ENCODE measurements around the gene ZNF138. TPM values are rescaled to one million over a fixed set of nuclear protein-coding genes. Genes with fewer than 3 reads are reported as not detected.

ZNF138 gene
- total and polyA plus RNA-seq, 3 donors from 2014 or later, result 3.9 to 19.1 (median 13.1) TPM

DNA sequence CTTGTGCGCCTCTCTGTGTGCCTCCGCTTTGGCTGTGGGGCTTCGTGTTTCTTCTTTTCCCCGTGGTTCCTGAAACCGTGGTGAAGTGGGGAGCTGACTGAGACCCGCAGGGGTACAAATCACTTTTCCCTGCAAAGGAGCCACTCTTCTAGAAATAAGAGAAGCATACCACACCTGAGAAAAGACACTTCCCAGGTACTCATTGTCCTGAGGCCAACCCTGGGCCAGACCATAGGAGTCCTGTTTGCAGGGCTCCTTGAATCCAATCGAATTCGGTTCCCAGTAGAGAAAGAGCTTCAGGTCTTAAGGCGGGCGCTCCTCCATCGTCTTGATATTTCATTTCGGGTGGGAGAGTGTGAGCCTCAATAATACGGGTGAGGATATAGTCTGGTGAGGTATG is 76.4 kb downstream of the ZNF138 start:
- TF ChIP-seq CTCF (IDR thresholded peaks at IDR 0.05), result no peak
- no peak for TF ChIP-seq POLR2A (IDR thresholded peaks at IDR 0.05)

GRCh38 chr7:64871761-64872160 is 77.5 kb downstream of the ZNF138 start:
- no peak for TF ChIP-seq CTCF (IDR thresholded peaks at IDR 0.05)
- no peak for TF ChIP-seq POLR2A (IDR thresholded peaks at IDR 0.05)
- no peak overlapping the region for H3K27ac ChIP-seq
- H3K36me3 ChIP-seq (ENCODE audit: low read depth, missing control alignments), result no peaks in the 10 kb centered on the region
- H3K4me1 ChIP-seq, result no peaks in the 10 kb centered on the region
- DNase-seq, result no peak
- H3K4me3 ChIP-seq, result no peak overlapping the region
- intact Hi-C loops (cut with DNase I; ENCODE audit: low total_unique reads), result no loop called here
- H3K9me3 ChIP-seq, result no peaks in the 10 kb centered on the region
- WGBS, 2 donors, result 68 to 82% methylated on average over 4 to 8 of the region's 8 CpGs
- no peaks in the 10 kb centered on the region for H3K27me3 ChIP-seq

More for the DNA sequence above, 76.4 kb downstream of the ZNF138 start:
- H3K27ac ChIP-seq, result no peak overlapping the region
- no peak overlapping the region for H3K4me3 ChIP-seq
- intact Hi-C loops (cut with DNase I; ENCODE audit: low total_unique reads), result no loop called here
- H3K27me3 ChIP-seq, result no peaks in the 10 kb centered on the region
- WGBS, 2 donors, result 69 to 73% methylated on average over 13 of the region's 13 CpGs
- no peaks in the 10 kb centered on the region for H3K36me3 ChIP-seq (ENCODE audit: low read depth, missing control alignments)
- DNase-seq, result no peak
- no peaks in the 10 kb centered on the region for H3K9me3 ChIP-seq
- no peaks in the 10 kb centered on the region for H3K4me1 ChIP-seq

DNA sequence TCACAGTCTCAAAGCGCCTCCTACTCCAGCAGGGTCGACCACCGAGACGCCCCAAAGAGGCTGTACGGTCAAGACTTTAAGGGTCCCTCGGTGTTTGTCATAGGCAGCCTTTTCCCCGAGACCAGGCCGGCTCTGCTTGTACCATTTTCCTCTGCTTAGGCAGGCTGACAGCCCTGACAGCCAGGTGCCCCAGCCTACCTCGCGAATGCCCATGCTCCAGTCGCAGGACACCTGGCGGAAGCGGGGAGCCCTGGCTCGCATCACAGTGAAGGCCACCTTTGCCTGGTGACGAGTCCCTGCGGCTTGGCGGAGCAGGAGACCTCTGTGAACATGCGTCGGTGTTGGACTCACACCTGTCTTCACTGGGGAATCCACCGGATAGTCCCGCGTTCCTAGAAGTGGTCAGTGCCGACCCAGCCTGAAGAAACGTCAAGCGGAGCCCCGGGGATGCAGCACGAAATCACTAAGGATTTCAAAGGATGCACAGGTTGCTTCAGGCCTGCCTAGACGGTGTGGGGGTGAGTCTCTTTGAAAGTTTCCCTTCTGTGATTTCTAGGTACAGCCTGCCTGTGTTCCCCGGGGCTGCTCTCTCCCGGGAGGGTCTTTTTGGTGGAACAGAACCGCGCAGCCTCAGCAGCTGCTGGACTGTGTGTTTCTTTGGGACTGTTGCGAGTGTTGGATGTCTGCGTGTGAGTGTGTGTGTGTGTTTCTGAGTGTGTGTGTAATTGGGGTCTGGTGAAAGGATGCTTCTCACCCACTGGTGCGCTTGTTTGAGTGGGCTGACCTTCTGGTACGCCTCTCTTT is 78.3 kb downstream of the ZNF138 start:
- DNase-seq, result no peak
- H3K4me3 ChIP-seq, result no peak overlapping the region
- no peaks in the 10 kb centered on the region for H3K9me3 ChIP-seq
- H3K36me3 ChIP-seq (ENCODE audit: low read depth, missing control alignments), result no peaks in the 10 kb centered on the region
- no peaks in the 10 kb centered on the region for H3K4me1 ChIP-seq
- intact Hi-C loops (cut with DNase I; ENCODE audit: low total_unique reads), result no loop called here
- H3K27me3 ChIP-seq, result no peaks in the 10 kb centered on the region
- TF ChIP-seq POLR2A (IDR thresholded peaks at IDR 0.05) (no peak), CTCF (IDR thresholded peaks at IDR 0.05) (no peak)
- WGBS, 2 donors, result 77 to 78% methylated on average over 25 to 36 of the region's 36 CpGs
- no peak overlapping the region for H3K27ac ChIP-seq

- H3K9me3 ChIP-seq, result no peaks in the 10 kb centered on the region
- no peaks in the 10 kb centered on the region for H3K36me3 ChIP-seq (ENCODE audit: low read depth, missing control alignments)
- no peak overlapping the region for H3K4me3 ChIP-seq
- no peaks in the 10 kb centered on the region for H3K27me3 ChIP-seq
- intact Hi-C loops (cut with DNase I; ENCODE audit: low total_unique reads), result no loop called here
- no peak for DNase-seq
- 64 to 85% methylated on average over 10 of the region's 10 CpGs for WGBS, 2 donors
- no peak overlapping the region for H3K27ac ChIP-seq
- no peaks in the 10 kb centered on the region for H3K4me1 ChIP-seq
- TF ChIP-seq CTCF (IDR thresholded peaks at IDR 0.05) (no peak), POLR2A (IDR thresholded peaks at IDR 0.05) (no peak)
These were observed 78.9 kb downstream of the ZNF138 start for GRCh38 chr7:64873155-64873500.

DNA sequence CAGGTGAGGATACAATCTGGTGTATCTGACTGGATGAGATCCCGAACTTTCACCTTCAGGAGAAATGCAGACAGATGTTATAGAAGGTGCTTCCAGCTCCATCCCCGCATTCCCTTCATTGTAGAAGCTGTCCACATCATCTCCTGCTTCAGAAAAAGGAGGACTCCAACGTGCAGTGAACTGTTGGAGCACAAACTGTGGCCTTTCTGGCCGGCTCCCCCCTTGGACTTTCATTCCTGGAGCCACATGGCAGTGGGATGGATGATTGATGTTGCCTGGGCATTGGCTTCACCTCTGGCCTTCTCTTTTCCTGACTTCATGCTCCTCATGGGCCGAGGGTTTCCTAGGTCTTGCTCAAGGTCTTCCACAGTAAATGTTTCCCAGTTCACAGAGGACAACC is 79.3 kb downstream of the ZNF138 start:
- Histone ChIP-seq H3K9me3 (no peaks in the 10 kb centered on the region), H3K36me3 (ENCODE audit: low read depth, missing control alignments) (no peaks in the 10 kb centered on the region), H3K4me1 (no peaks in the 10 kb centered on the region), H3K4me3 (no peak overlapping the region), H3K27ac (no peak overlapping the region), H3K27me3 (no peaks in the 10 kb centered on the region)
- no peak for DNase-seq
- intact Hi-C loops (cut with DNase I; ENCODE audit: low total_unique reads), result no loop called here
- TF ChIP-seq POLR2A (IDR thresholded peaks at IDR 0.05), result no peak
- no peak for TF ChIP-seq CTCF (IDR thresholded peaks at IDR 0.05)
- WGBS, 2 donors, result 62 to 64% methylated on average over 5 of the region's 5 CpGs

All from testis (tissue), 3 donors.